ACC112 (cell line): ENCODE results near the gene NOM1.

Source experiments
- H2AFZ ChIP-seq: fragments of 200-600 bp; sonication (generic); one replicate; pipeline ENCODE4 v1.6.0; 2017; ENCODE audit warnings: antibody characterized with exemption, low read length; ENCODE audit not compliant: unreplicated experiment
- H3K27ac ChIP-seq: fragments of 200-600 bp; sonication (generic); 2 replicates; pipeline ENCODE4 v1.5.1; 2014; ENCODE audit warnings: low read depth, mild to moderate bottlenecking, antibody characterized with exemption, low read length, moderate library complexity
- H3K27me3 ChIP-seq: fragments of 200-600 bp; sonication (generic); 2 replicates; pipeline ENCODE4 v1.6.1; 2014; ENCODE audit warnings: mild to moderate bottlenecking, antibody characterized with exemption, low read length, moderate library complexity, mixed read lengths; ENCODE audit not compliant: insufficient read depth
- H3K36me3 ChIP-seq: fragments of 200-600 bp; sonication (generic); 2 replicates; pipeline ENCODE4 v1.6.1; 2016; ENCODE audit warnings: mild to moderate bottlenecking, antibody characterized with exemption, low read length, moderate library complexity, mixed read lengths; ENCODE audit not compliant: insufficient read depth
- H3K4me1 ChIP-seq: fragments of 200-600 bp; sonication (generic); one replicate; pipeline ENCODE4 v1.6.1; 2016; ENCODE audit warnings: low read length, mixed read lengths; ENCODE audit not compliant: insufficient read depth, unreplicated experiment, control insufficient read depth
- H3K4me3 ChIP-seq: fragments of 200-600 bp; sonication (generic); 2 replicates; pipeline ENCODE4 v1.5.1; 2014; ENCODE audit warnings: mild to moderate bottlenecking, low read depth, low read length
- H3K79me2 ChIP-seq: fragments of 200-600 bp; sonication (generic); one replicate; pipeline ENCODE4 v1.6.0; 2016; ENCODE audit warnings: low read length; ENCODE audit not compliant: control insufficient read depth, unreplicated experiment, insufficient read depth

The NOM1 gene

DNA sequence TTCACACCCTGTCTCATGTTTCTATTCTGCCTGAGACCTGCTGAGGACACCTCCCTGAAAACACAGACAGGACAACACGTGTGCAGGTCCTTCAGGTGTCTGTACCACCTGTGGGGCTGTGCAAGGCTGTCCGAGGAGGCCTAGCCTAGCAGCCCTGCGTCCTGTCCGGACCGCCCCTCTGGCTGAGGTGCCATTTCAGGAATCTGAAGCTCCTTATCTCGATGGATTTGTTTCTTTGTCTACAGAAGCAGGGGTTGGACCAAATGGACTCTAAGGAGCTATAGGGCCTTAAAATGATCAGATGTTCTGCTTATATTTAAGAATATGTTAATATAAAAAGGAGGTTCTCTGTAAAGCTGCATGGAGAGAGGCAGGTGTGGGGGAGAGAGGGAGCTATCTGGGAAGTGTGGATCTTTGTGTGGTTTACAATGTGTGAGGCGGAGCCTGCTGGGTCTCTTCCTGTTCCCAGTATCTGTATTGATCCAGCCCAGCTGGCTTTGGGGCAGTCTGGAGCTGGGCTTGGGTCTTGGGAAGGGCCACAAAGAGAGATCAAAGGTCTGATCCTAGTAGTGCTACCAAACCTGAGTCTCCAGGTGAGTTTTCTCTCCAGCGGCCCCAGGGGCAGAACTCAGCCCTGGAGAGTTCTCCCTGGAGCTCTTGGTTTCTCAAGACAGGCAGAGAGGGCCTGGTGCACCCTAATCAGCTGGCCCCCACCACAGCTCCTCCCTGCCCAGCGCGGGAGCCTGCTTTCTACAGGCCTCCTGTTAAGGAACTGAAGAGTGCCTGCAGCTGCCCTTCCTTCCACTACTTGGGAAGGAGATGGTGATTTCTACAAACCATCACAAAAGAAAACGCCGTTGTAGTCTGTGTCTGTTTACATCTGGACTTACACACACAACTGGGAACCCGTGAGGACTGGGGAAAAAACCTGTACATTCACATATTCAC, 64.4 kb downstream of the NOM1 start:
- Histone ChIP-seq H3K79me2 (no peaks in the 10 kb centered on the region), H3K4me1 (no peaks in the 10 kb centered on the region), H3K36me3 (no peaks in the 10 kb centered on the region), H3K27me3 (peaks cover 96% of the 10 kb centered on the region), H2AFZ (no peak overlapping the region), H3K4me3 (no peak overlapping the region), H3K27ac (no peak overlapping the region)

DNA sequence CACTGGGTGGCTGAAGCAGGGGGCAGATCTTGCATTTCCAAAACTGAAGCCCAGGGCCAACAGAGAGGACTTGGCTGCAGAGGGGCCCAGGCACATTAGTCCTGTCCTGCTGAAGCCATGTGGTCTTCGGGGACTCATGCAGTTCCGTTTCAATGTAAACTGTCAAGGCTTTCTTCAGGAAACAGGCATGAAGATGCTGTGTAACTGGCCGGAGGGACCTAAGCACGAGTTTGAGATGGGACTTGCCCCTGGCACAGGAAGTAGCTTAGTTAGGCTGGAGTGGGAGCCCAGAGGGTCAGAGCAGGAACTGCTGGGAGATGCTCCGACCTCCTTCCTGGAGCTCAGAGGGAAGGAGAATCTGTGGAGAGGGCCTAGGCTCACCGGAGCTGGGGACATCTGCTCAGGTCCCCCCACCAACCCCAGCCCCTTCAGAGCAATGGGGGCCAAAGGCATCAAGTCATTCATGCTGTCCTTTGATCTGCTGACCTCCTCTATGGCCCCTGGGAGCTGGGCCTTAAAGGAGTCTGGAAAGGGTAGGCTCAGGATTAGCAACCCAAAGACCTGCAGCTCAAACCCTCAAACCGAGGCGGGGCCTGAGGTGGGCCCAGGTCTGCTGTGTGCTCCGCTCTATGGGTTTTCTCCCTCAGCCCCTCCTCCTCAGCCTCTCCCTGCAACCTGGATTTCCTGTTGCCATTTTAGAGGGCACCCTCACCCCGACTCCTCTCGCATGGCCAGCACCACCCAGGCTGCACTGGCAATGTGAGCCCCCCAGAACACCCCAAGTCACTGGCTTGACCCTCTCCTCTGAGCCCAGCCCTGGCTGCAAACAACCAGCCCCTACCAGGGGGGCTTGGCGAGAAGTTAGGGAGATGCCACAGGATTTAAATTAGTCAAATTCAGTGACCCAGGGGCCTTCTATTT, 65.4 kb downstream of the NOM1 start:
- no peaks in the 10 kb centered on the region for H3K79me2 ChIP-seq
- H3K27ac ChIP-seq: no peak overlapping the region
- peaks cover 99% of the 10 kb centered on the region for H3K27me3 ChIP-seq
- no peak overlapping the region for H3K4me3 ChIP-seq
- H2AFZ ChIP-seq: no peak overlapping the region
- no peaks in the 10 kb centered on the region for H3K4me1 ChIP-seq
- no peaks in the 10 kb centered on the region for H3K36me3 ChIP-seq

DNA sequence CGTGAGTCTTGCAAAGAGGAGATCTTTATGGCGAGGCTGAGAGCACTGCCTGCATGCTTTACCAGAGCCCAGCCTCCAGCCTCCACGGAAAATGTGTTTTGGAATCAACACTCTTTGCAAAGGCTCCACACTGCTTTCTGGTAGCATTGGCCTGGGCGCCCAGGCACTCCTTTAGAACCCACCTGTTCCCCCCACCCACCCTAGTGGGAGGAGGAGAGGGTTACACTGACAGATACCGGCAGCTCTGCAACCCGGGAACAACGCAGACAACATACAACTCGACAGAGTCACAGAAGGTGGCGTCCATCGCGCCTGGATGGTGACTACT, 66.5 kb downstream of the NOM1 start:
- H3K36me3 ChIP-seq: no peaks in the 10 kb centered on the region
- H3K4me1 ChIP-seq: no peaks in the 10 kb centered on the region
- no peaks in the 10 kb centered on the region for H3K79me2 ChIP-seq
- H2AFZ ChIP-seq: no peak overlapping the region
- no peak overlapping the region for H3K27ac ChIP-seq
- peaks cover 100% of the 10 kb centered on the region for H3K27me3 ChIP-seq
- no peak overlapping the region for H3K4me3 ChIP-seq

DNA sequence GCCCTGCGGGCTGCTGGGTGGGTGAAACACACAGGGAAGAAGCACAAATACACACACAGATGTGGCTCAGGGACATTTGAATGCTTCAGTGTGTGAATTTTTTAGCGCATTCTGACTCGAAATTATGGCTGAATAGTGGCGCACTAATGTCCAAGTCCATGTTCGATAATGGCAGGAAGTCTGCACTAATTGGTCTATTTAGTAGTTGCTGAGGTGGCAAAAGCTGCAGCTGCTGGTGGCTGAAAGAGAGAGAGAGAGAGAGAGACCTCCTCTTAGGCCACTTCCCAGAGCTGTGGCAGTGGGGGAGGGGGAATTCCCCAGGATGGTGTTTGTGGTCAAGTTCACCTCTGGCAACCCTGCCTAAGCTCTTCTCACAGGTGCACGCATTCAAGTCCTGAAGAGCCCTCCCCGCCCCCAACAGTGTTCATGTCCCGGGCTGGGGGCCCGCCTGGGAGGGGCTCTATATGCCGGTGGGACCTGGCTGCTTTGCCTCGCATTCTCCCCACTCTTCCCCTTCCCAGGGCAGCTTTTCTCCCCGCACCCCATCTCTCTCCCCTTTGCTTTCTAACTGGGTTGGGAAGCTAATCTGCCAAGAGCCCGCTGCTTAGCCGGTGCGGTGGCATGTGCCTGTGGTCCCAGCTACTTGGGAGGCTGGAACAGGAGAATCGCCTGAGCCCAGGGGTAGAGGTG, 67.0 kb downstream of the NOM1 start:
- no peaks in the 10 kb centered on the region for H3K36me3 ChIP-seq
- H3K27me3 ChIP-seq: peaks cover 100% of the 10 kb centered on the region
- no peak overlapping the region for H2AFZ ChIP-seq
- no peak overlapping the region for H3K4me3 ChIP-seq
- no peaks in the 10 kb centered on the region for H3K4me1 ChIP-seq
- H3K79me2 ChIP-seq: no peaks in the 10 kb centered on the region
- H3K27ac ChIP-seq: no peak overlapping the region

DNA sequence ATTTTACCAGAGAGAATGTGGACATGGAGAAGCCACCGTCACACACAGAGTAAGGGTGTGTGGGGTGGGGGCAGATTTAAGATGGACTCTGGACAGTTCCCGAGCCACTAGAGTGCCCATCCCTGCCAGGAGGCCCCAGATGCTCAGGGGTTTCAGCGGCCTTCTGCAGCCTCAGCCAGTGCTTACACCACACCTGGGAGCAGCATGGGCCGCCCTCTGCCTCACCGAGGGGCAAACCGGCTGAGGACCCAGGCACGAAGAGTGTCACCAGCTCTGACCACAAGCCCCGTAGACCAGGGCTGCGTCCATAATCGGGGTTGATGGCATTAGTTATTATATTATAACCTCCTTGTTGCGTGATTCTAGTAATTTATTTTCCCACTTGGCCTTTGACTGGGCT, 67.6 kb downstream of the NOM1 start:
- H3K4me3 ChIP-seq: no peak overlapping the region
- no peaks in the 10 kb centered on the region for H3K79me2 ChIP-seq
- H2AFZ ChIP-seq: no peak overlapping the region
- H3K4me1 ChIP-seq: no peaks in the 10 kb centered on the region
- H3K36me3 ChIP-seq: no peaks in the 10 kb centered on the region
- H3K27ac ChIP-seq: no peak overlapping the region
- peaks cover 100% of the 10 kb centered on the region for H3K27me3 ChIP-seq

DNA sequence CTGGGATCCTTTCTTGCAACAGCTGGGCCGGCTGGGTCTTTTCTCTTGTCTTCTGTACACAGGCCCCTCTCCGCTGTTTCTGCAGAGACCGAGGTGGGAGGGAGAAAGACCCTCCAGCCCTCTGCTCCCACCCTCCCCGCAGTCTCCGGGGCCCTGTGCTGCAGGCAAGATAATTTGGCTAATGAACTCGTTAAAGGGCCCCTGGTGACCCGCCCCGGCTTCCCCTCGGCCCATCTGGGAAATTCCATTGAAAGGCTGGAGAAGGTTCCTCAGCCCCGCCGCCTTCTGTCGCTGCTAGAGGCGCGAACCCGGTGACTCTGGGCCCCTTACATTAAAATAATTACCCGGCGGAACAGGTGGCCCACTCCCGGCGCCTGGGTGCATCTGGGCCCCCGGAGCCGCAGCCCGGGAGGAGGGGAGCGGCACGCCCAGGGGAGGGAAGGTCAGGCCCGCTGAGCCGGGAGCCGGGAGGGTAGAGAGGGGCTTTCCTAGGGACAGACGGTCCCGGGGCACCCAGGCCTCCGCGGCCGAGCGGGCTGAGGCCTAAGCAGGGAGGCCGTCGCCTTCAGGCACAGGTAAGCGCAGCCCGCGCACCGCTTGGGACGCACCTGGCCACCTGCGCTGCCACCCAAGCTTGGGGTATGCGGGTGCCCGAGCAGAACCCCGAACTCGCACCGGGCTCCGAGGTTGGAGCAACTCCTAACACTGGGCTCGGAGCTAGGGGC, 68.3 kb downstream of the NOM1 start:
- Histone ChIP-seq H3K4me3 (no peak overlapping the region), H3K27me3 (peaks cover 100% of the 10 kb centered on the region), H3K36me3 (no peaks in the 10 kb centered on the region), H3K4me1 (no peaks in the 10 kb centered on the region), H3K27ac (no peak overlapping the region), H3K79me2 (no peaks in the 10 kb centered on the region), H2AFZ (no peak overlapping the region)

DNA sequence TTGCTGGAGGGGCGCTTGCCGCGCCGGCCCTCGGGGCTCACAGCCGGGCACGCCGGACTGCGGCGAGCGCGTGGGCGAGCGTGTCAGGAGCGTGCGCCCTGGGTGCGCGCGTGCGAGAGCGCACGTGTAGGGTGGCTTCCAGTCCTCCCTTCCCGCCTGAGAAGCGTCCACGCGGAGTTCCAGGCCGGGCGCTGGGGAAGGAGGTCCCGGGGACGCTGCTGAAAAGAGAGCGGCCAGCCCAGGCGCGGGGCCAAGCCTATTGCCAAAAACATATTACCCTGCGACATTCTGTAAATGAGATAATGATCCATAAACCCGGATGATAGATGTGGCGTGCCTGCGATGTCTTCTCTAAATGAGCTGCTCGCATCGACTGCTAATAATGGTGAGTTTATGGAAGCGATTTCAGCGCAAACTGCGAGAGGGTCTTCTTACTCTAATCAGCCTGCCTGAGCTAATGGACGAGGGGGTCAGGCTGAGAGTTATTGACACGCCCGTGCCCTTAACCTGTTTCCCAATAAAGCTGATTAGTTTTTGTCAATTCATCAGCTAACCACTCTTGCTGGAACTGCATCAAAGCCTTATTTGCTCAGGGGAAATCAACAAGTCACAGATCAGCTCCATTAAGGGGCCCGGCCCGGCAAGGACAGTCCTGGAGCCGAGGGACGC, 69.0 kb downstream of the NOM1 start:
- Histone ChIP-seq H2AFZ (no peak overlapping the region), H3K79me2 (no peaks in the 10 kb centered on the region), H3K4me1 (no peaks in the 10 kb centered on the region), H3K27ac (no peak overlapping the region), H3K27me3 (peaks cover 100% of the 10 kb centered on the region), H3K4me3 (no peak overlapping the region), H3K36me3 (no peaks in the 10 kb centered on the region)

DNA sequence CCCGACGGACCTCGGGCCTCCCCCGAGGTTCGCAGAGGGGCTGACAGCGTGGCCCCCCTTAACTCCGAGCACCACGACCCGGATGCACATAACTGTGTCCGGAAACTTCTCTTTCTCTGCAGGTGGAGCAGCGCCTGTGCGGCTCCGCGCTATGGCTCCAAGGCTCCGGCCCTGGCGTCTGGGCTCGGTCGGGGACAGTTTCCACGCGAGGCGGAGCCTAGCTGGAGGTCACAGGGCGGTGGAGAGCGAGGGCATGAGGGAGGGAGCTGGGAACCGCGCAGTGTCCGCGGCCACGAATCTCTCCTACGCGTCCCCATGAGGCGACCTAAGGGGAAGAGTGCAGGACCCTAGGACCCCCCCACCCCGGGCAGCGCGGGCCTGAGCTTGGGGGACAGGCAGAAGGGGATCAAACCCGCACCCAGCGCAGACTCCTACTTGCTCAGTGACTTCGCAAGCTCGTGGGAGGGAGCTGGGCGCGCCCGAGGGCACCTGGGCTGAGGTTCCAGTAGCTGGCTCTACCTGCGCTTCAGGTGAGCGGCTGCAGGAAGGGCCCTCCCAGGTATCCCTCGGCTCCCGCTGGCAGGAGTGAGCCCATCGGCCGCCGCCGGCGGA, 69.6 kb downstream of the NOM1 start:
- no peaks in the 10 kb centered on the region for H3K4me1 ChIP-seq
- peaks cover 100% of the 10 kb centered on the region for H3K27me3 ChIP-seq
- H3K27ac ChIP-seq: no peak overlapping the region
- H3K79me2 ChIP-seq: no peaks in the 10 kb centered on the region
- no peak overlapping the region for H3K4me3 ChIP-seq
- H3K36me3 ChIP-seq: no peaks in the 10 kb centered on the region
- no peak overlapping the region for H2AFZ ChIP-seq

DNA sequence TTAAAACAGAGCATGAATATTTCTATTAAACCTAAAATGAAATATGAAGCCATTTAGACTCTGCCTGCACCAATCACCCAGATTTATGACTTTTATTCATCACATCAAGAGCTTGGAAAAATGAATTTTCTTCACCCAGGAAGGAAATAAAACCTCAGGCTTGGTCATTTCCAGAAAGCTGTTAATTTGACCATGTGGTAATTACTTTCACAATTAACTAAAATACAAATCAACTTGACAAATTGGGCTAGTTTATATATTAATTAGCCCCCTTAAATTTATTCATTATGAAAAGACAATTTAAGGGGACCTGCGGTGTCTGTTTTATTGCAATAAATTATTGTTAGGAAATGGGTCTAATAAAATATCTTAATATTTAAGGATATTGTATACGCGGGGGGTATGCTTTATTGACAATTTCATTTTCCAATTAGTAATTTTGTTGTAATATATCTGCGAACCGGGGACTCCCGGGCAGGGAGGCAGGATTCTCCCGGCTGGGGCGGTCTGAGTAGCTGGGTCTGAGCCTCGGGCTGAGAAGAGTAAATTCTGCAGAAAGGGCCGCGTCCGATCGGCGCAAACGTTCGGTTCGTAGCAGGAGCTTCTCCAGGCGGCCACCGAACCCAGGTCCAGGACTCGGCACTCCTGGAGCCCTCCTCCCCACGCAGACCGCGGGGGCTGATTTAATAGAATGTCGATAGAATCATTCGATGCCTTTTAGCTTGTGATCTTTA, 70.4 kb downstream of the NOM1 start:
- no peaks in the 10 kb centered on the region for H3K36me3 ChIP-seq
- no peak overlapping the region for H3K27ac ChIP-seq
- H3K4me3 ChIP-seq: no peak overlapping the region
- peaks cover 100% of the 10 kb centered on the region for H3K27me3 ChIP-seq
- H3K79me2 ChIP-seq: no peaks in the 10 kb centered on the region
- H2AFZ ChIP-seq: no peak overlapping the region
- no peaks in the 10 kb centered on the region for H3K4me1 ChIP-seq
